GM12874 (cell line): Measurements from ENCODE around the gene GNG7.

Experiments used
- CTCF ChIP-seq: IDR thresholded peaks from 2 replicates; pipeline ENCODE4 v1.5.1; 2011; ENCODE audit warnings: low read depth, mild to moderate bottlenecking, control low read depth, low read length, moderate library complexity; ENCODE audit not compliant: insufficient read depth

Gene GNG7

GRCh38 chr19:2648099-2648498, 54.4 kb downstream of the GNG7 start:
- no peak for TF ChIP-seq CTCF

- TF ChIP-seq CTCF: no peak
These were observed 55.5 kb downstream of the GNG7 start for GRCh38 chr19:2646866-2647535.

DNA sequence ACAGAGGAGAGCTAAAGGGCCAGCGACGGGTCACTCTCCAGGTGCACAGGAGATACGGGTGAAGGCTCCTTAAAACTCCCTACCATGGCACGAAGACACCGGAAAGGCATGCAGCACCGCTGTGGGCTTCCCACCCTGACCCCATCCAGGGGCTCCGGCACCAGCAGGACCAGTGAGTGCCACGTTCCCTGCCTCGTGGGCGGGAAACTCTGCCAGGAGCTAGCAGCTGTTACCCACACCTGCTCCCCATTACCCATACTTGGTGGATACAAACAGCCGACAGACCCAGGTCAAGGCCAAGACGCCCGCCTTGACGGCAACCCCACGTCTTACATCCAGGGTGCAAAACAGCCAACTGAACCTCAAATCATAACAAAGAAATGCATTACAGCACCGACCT, 56.7 kb downstream of the GNG7 start:
- TF ChIP-seq CTCF: no peak

- no peak for TF ChIP-seq CTCF
These were observed 61.2 kb downstream of the GNG7 start for GRCh38 chr19:2641332-2641698.

DNA sequence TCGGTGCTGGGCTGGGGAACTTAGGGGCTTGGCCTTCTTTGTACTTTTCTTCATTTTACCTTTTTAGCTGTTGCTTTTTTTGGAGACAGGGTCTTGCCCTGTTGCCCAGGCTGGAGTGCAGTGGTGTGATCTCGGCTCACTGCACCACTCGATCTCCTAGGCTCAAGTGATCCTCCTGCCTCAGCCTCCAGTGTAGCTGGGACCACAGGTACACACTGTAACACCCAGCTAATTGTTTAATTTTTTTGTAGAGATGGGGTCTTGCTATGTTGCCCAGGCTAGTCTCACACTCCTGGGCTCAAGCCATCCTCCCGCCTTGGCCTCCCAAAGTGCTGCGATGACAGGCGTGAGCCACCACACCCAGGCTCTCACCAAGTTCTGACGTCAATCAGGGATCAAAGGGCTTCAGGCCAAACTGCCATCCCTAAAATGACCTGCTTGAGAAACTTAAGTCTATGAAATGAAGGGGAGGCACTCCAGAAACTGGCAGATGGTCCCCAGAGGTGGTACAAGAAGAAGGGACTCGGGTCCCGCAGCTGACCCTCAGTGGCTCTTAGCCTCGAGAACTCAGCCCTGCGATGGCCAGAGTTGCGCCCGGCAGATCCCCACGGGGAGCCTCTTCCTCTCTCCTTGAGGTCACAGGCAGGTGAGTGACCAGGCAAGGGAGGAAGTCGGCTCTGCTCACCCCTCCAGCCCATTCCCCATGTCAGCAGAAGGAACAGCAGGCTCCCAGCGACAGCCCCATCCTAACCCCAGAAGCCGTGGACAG, 61.7 kb downstream of the GNG7 start:
- TF ChIP-seq CTCF: no peak

GRCh38 chr19:2639999-2640398, 62.5 kb downstream of the GNG7 start:
- no peak for TF ChIP-seq CTCF

DNA sequence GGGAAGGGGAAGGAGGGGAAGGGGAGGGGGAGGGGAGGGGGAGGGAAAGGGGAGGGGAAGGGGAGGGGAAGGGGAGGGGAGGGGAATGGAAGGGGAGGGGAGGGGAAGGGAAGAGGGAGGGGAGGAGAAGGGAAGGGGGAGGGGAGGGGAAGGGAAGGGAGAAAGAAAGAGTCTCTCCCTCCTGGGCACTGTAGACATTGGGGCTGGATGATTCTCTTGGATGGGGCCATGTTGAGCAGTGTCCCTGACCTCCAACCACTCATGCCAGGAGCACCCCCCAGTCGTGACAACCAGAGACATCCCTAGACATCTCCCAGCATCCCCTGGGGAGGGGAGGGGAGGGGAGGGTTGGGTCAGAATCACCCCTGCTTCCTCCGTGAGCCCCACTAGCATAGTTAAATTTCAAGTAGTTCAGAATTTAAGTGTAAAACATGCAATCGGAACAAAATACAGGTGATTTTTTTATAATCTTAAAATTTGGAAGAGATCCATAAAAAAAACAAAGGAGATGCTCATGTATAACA, 64.0 kb downstream of the GNG7 start:
- TF ChIP-seq CTCF: no peak
